Inflammatory macrophage treated with lipopolysaccharide for 1 hour (primary cell): Measurements from ENCODE around the gene SNX5.
A peak's percentile ranks its signal among the peaks of the same experiment; 100 is the strongest.

Experiments
- DNase-seq, 2 donors: peaks; one replicate each; pipeline ENCODE4 v3.0.0-alpha.2; 2020 to 2022

Gene SNX5

GRCh38 chr20:17959257-17959627 lies 9.4 kb downstream of the SNX5 start:
- no peak for DNase-seq

GRCh38 chr20:17958373-17959256 lies 10.0 kb downstream of the SNX5 start:
- DNase-seq = no peak

GRCh38 chr20:17957505-17958363 lies 10.9 kb downstream of the SNX5 start:
- peak in 1 of 2 donors; percentile 21 for DNase-seq

GRCh38 chr20:17956099-17956685 lies 12.4 kb downstream of the SNX5 start:
- peak in 1 of 2 donors; percentile 38 for DNase-seq

GRCh38 chr20:17955302-17955701 lies 13.3 kb downstream of the SNX5 start:
- DNase-seq = no peak

GRCh38 chr20:17953935-17954334 lies 14.7 kb downstream of the SNX5 start:
- DNase-seq = no peak

- DNase-seq = no peak
Observed at GRCh38 chr20:17952692-17953684, 15.6 kb downstream of the SNX5 start.

GRCh38 chr20:17951323-17951722 lies 17.3 kb downstream of the SNX5 start:
- no peak for DNase-seq

- no peak for DNase-seq
Observed at GRCh38 chr20:17950670-17951069, 17.9 kb downstream of the SNX5 start.

GRCh38 chr20:17949899-17950298 lies 18.7 kb downstream of the SNX5 start:
- DNase-seq = no peak

- no peak for DNase-seq
Observed at GRCh38 chr20:17948442-17948841, 20.2 kb downstream of the SNX5 start.

GRCh38 chr20:17947474-17947815 lies 21.1 kb downstream of the SNX5 start:
- DNase-seq = no peak

GRCh38 chr20:17946572-17947473 lies 21.8 kb downstream of the SNX5 start:
- no peak for DNase-seq

- DNase-seq = no peak
Observed at GRCh38 chr20:17946040-17946439, 22.6 kb downstream of the SNX5 start.

GRCh38 chr20:17944854-17945474 lies 23.6 kb downstream of the SNX5 start:
- DNase-seq = no peak

- DNase-seq = no peak
Observed at GRCh38 chr20:17943343-17943742, 25.3 kb downstream of the SNX5 start.

GRCh38 chr20:17941826-17942196 lies 26.8 kb downstream of the SNX5 start:
- no peak for DNase-seq

GRCh38 chr20:17941087-17941825 lies 27.3 kb downstream of the SNX5 start:
- no peak for DNase-seq

- no peak for DNase-seq
Observed at GRCh38 chr20:17940224-17940971, 28.2 kb downstream of the SNX5 start.
